SK-N-SH treated with all-trans-retinoic acid at 6 μM for 48 hours (cell line): ENCODE measurements around the gene BAIAP3.

Experiments used
- ATAC-seq: fragments of 200-7000 bp; cut with Tn5 transposase; 3 replicates; pipeline ENCODE4 v1.9.1; 2020; ENCODE audit warnings: mild to moderate bottlenecking, moderate library complexity
- ARNTL ChIP-seq: fragments of 450-650 bp; formaldehyde crosslinking; IDR thresholded peaks from 2 replicates; pipeline ENCODE4 v1.5.0; 2020; ENCODE audit warnings: low read depth, mild to moderate bottlenecking, moderate library complexity, borderline replicate concordance
- BACH2 ChIP-seq: fragments of 250-450 bp; sonication (Bioruptor Pico); IDR thresholded peaks from 2 replicates; pipeline ENCODE4 v1.9.0; 2021; ENCODE audit warnings: mild to moderate bottlenecking, borderline replicate concordance
- CREB5 ChIP-seq: fragments of 250-450 bp; sonication (Bioruptor Pico); IDR thresholded peaks from 2 replicates; pipeline ENCODE4 v1.5.1; 2020; ENCODE audit warnings: low read depth, mild to moderate bottlenecking, moderate library complexity
- CSDC2 ChIP-seq: fragments of 250-450 bp; sonication (Bioruptor Pico); IDR thresholded peaks from 2 replicates; pipeline ENCODE4 v1.5.0; 2020; ENCODE audit warnings: mild to moderate bottlenecking, moderate library complexity
- CSRNP3 ChIP-seq: fragments of 250-450 bp; sonication (Bioruptor Pico); IDR thresholded peaks from 2 replicates; pipeline ENCODE4 v1.5.1; 2021; ENCODE audit warnings: mild to moderate bottlenecking, moderate library complexity
- OSR1 ChIP-seq: fragments of 250-450 bp; sonication (Bioruptor Pico); IDR thresholded peaks from 2 replicates; pipeline ENCODE4 v1.8.0; 2022; ENCODE audit warnings: moderate library complexity, mild to moderate bottlenecking, inconsistent platforms
- PATZ1 ChIP-seq: fragments of 250-450 bp; sonication (Bioruptor Pico); IDR thresholded peaks from 2 replicates; pipeline ENCODE4 v1.8.0; 2020; ENCODE audit warnings: mild to moderate bottlenecking, moderate library complexity, borderline replicate concordance
- POU6F1 ChIP-seq: fragments of 250-450 bp; sonication (Bioruptor Pico); IDR thresholded peaks from 2 replicates; pipeline ENCODE4 v1.8.0; 2021; ENCODE audit warnings: low read depth, mild to moderate bottlenecking, moderate library complexity, borderline replicate concordance
- PPARA ChIP-seq: fragments of 250-450 bp; sonication (Bioruptor Pico); IDR thresholded peaks from 2 replicates; pipeline ENCODE4 v1.5.0; 2020; ENCODE audit warnings: mild to moderate bottlenecking, borderline replicate concordance
- RARB ChIP-seq: fragments of 250-450 bp; sonication (Bioruptor Pico); IDR thresholded peaks from 2 replicates; pipeline ENCODE4 v1.8.0; 2021; ENCODE audit warnings: mild to moderate bottlenecking, moderate library complexity
- SNAI2 ChIP-seq: fragments of 250-450 bp; sonication (Bioruptor Pico); IDR thresholded peaks from 2 replicates; pipeline ENCODE4 v1.5.0; 2020; ENCODE audit warnings: mild to moderate bottlenecking, moderate library complexity
- TCF4 ChIP-seq: fragments of 250-450 bp; sonication (Bioruptor Pico); IDR thresholded peaks from 2 replicates; pipeline ENCODE4 v1.8.0; 2021; ENCODE audit warnings: mild to moderate bottlenecking, moderate library complexity, borderline replicate concordance
- TOX ChIP-seq: fragments of 250-450 bp; sonication (Bioruptor Pico); IDR thresholded peaks from 2 replicates; pipeline ENCODE4 v1.8.0; 2021; ENCODE audit warnings: mild to moderate bottlenecking, moderate library complexity, borderline replicate concordance
- TSHZ2 ChIP-seq: fragments of 250-450 bp; sonication (Bioruptor Pico); IDR thresholded peaks from 2 replicates; pipeline ENCODE4 v1.5.0; 2020; ENCODE audit warnings: mild to moderate bottlenecking, moderate library complexity
- ZFP3 ChIP-seq: fragments of 250-450 bp; sonication (Bioruptor Pico); IDR thresholded peaks from 2 replicates; pipeline ENCODE4 v1.5.0; 2020; ENCODE audit warnings: mild to moderate bottlenecking, moderate library complexity
- ZNF565 ChIP-seq: fragments of 450-650 bp; formaldehyde crosslinking; conservative IDR thresholded peaks from 2 replicates; pipeline ENCODE4 v1.5.0; 2020; ENCODE audit warnings: low read depth, mild to moderate bottlenecking, moderate library complexity
- ZNF70 ChIP-seq: fragments of 450-650 bp; formaldehyde crosslinking; IDR thresholded peaks from 2 replicates; pipeline ENCODE4 v1.5.0; 2020; ENCODE audit warnings: mild to moderate bottlenecking, moderate library complexity
- ZNF8 ChIP-seq: fragments of 450-650 bp; formaldehyde crosslinking; IDR thresholded peaks from 2 replicates; pipeline ENCODE4 v1.5.0; 2020; ENCODE audit warnings: mild to moderate bottlenecking, moderate library complexity

BAIAP3 gene

GRCh38 chr16:1332618-1333148 is 762 bp upstream of the BAIAP3 start (continued):
- TF ChIP-seq PATZ1 (CRISPR knock-in tag) (no peak), ARNTL (no peak), ZFP3 (CRISPR knock-in tag) (no peak)

- no peak for ATAC-seq
- TF ChIP-seq CREB5 (CRISPR knock-in tag) (no peak), CSRNP3 (no peak), PPARA (CRISPR knock-in tag) (no peak), POU6F1 (CRISPR knock-in tag) (no peak), PATZ1 (CRISPR knock-in tag) (no peak), ZNF565 (CRISPR knock-in tag) (no peak), TCF4 (CRISPR knock-in tag) (no peak), CSDC2 (CRISPR knock-in tag) (no peak), SNAI2 (CRISPR knock-in tag) (no peak), OSR1 (CRISPR knock-in tag) (no peak), ZFP3 (CRISPR knock-in tag) (no peak), ARNTL (no peak), BACH2 (CRISPR knock-in tag) (no peak), TOX (CRISPR knock-in tag) (no peak), ZNF8 (CRISPR knock-in tag) (no peak), ZNF70 (CRISPR knock-in tag) (no peak), TSHZ2 (CRISPR knock-in tag) (no peak), RARB (CRISPR knock-in tag) (no peak)
These were observed 632 bp downstream of the BAIAP3 start for GRCh38 chr16:1333854-1334700.
